GM12878 (cell line): ENCODE data around the gene CAPN2. TPM values are rescaled to one million over a fixed set of nuclear protein-coding genes. Genes with fewer than 3 reads are reported as not detected.

ENCODE experiments used
- ATAC-seq: fragments of 200-7000 bp; cut with Tn5 transposase; 3 replicates; pipeline ENCODE4 v1.9.1; 2020; ENCODE audit warnings: mild to moderate bottlenecking, moderate library complexity
- BruUV-seq: library from RNA; stranded (reverse); fragments of 400-500 nt; replicated peaks from 2 replicates; lab custom pipeline; 2021; lab: Mats Ljungman, UMichigan
- CTCF ChIA-PET: fragments of 300-600 bp; sonication (Branson Sonifier 250); formaldehyde crosslinking; extraction: SDS; loops from one replicate; lab custom pipeline; 2021; ENCODE audit warnings: inconsistent platforms; lab: Yijun Ruan, JAX
- POLR2A ChIA-PET: fragments of 350-600 bp; formaldehyde crosslinking; extraction: SDS; loops from one replicate; lab custom pipeline; 2021; ENCODE audit warnings: inconsistent platforms; lab: Charles Lee
- RAD21 ChIA-PET: fragments of 300-600 bp; sonication (Branson Sonifier 250); formaldehyde crosslinking; loops from one replicate; lab custom pipeline; 2023; ENCODE audit warnings: antibody characterized with exemption; ENCODE audit not compliant: unreplicated experiment; lab: Charles Lee
- SMC1A ChIA-PET: fragments of 300-600 bp; sonication (Branson Sonifier 250); formaldehyde crosslinking; loops from one replicate; lab custom pipeline; 2023; ENCODE audit not compliant: unreplicated experiment, uncharacterized antibody; lab: Charles Lee
- DNase-seq: peaks from one replicate; pipeline ENCODE4 v3.0.0-alpha.2; 2011; ENCODE audit warnings: low read depth, low spot score
- FAIRE-seq: peaks from 3 replicates; lab custom pipeline; 2011; peaks lifted over from hg19 to GRCh38; lab: Jason Lieb, UNC
- H2AFZ ChIP-seq: 2 replicates; pipeline ENCODE4 v1.6.0; 2011; ENCODE audit warnings: low read depth, low read length, control low read depth; ENCODE audit not compliant: control insufficient read depth
- H3K27ac ChIP-seq: 2 replicates; pipeline ENCODE4 v1.5.1; 2011; ENCODE audit warnings: control low read depth; ENCODE audit not compliant: control insufficient read depth, insufficient read depth
- H3K27me3 ChIP-seq, 2 experiments: replicated peaks in 1 of 2; 2 replicates each; pipeline versions ENCODE4 v1.6.0 to v1.6.1; 2011; ENCODE audit warnings: low read length in 1 of 2; ENCODE audit not compliant: control insufficient read depth in 2 of 2, insufficient read depth in 2 of 2
- H3K36me3 ChIP-seq, 2 experiments: 2 replicates each; pipeline ENCODE4 v1.5.1; 2011; ENCODE audit warnings: low read length in 1 of 2; ENCODE audit not compliant: control insufficient read depth in 2 of 2, insufficient read depth in 2 of 2
- H3K4me1 ChIP-seq: 2 replicates; pipeline ENCODE4 v1.6.1; 2011; ENCODE audit warnings: mild to moderate bottlenecking, low read length, moderate library complexity, mixed read lengths; ENCODE audit not compliant: control insufficient read depth, insufficient read depth
- H3K4me2 ChIP-seq: 2 replicates; pipeline ENCODE4 v1.6.0; 2011; ENCODE audit warnings: control low read depth; ENCODE audit not compliant: control insufficient read depth, insufficient read depth
- H3K4me3 ChIP-seq: fragments of 200-600 bp; sonication (generic); 2 replicates; pipeline ENCODE4 v1.5.1; 2016
- H3K79me2 ChIP-seq: 2 replicates; pipeline ENCODE4 v1.6.0; 2011; ENCODE audit warnings: low read length; ENCODE audit not compliant: control insufficient read depth, insufficient read depth
- H3K9ac ChIP-seq: 2 replicates; pipeline ENCODE4 v1.8.0; 2011; ENCODE audit warnings: low read length, control low read depth, mixed read lengths; ENCODE audit not compliant: control insufficient read depth, insufficient read depth
- H3K9me3 ChIP-seq: replicated peaks from 3 replicates; pipeline ENCODE4 v1.5.1; 2011; ENCODE audit warnings: mild to moderate bottlenecking, low read length; ENCODE audit not compliant: control insufficient read depth, insufficient read depth
- H4K20me1 ChIP-seq: 2 replicates; pipeline ENCODE4 v1.6.0; 2011; ENCODE audit not compliant: control insufficient read depth, insufficient read depth
- BMI1 ChIP-seq: fragments of 450-650 bp; IDR thresholded peaks from 2 replicates; pipeline ENCODE4 v1.6.1; 2016; ENCODE audit warnings: mild to moderate bottlenecking, moderate library complexity, borderline replicate concordance
- IRF5 ChIP-seq: fragments of 450-650 bp; IDR thresholded peaks from 2 replicates; pipeline ENCODE4 v1.6.1; 2017; ENCODE audit warnings: borderline replicate concordance
- NR2C2 ChIP-seq: IDR thresholded peaks from 2 replicates; pipeline ENCODE4 v1.6.1; 2011; ENCODE audit warnings: borderline replicate concordance, low read depth; ENCODE audit not compliant: control insufficient read depth, insufficient read length
- SMC3 ChIP-seq: IDR thresholded peaks from 2 replicates; pipeline ENCODE4 v1.6.1; 2011; ENCODE audit warnings: low read length, improper control_type of control experiment, borderline replicate concordance
- SRF ChIP-seq, 2 experiments: IDR thresholded peaks; 2 replicates each; pipeline ENCODE4 v1.6.1; 2011; ENCODE audit warnings: low read depth in 2 of 2, low read length in 2 of 2, mild to moderate bottlenecking in 1 of 2, moderate library complexity in 1 of 2
- TBL1XR1 ChIP-seq: IDR thresholded peaks from 2 replicates; pipeline ENCODE4 v1.6.1; 2012; ENCODE audit warnings: low read depth, low read length, improper control_type of control experiment
- ZNF207 ChIP-seq: fragments of 450-650 bp; IDR thresholded peaks from 2 replicates; pipeline ENCODE4 v1.6.1; 2014; ENCODE audit warnings: antibody characterized with exemption, mild to moderate bottlenecking, borderline replicate concordance
- WGBS: methylation state at CpG from one replicate; pipeline ENCODE4 v1.1.6; 2016; ENCODE audit warnings: low lambda C conversion rate; ENCODE audit not compliant: insufficient replicate concordance, insufficient coverage; ENCODE audit errors: missing lambda C conversion rate; 5-methylcytosine and 5-hydroxymethylcytosine counted together
- in situ Hi-C: fragments of 300-500 bp; cut with MboI; formaldehyde crosslinking; loops from 9 replicates; pipeline ENCODE4 v1.14.3; 2018; ENCODE audit warnings: mixed read lengths
- intact Hi-C: fragments of 100-400 bp; cut with micrococcal nuclease; formaldehyde crosslinking; loops from one replicate; pipeline ENCODE4 v1.14.2; 2022; ENCODE audit not compliant: unreplicated experiment
- polyA plus RNA-seq, 11 experiments: library from polyadenylated mRNA; depleted of rRNA in 4 of 11; unstranded in 6 of 11; stranded (reverse) in 5 of 11; fragments of >200 nt; fragmentation: Nextera tagmentation in 4 of 11; fragmentation: Illumina TruSeq in 1 of 11; extraction: Ambion mirVana in 4 of 11; extraction: Trizol in 1 of 11; gene quantifications; 1 replicate in 1 of 11; 2 replicates in 10 of 11; pipeline versions ENCODE4 v1.2.1 to v1.2.3, GENCODE V29; 2011 to 2016; ENCODE audit warnings: inconsistent platforms in 2 of 11, missing spikeins in 2 of 11, low read depth in 1 of 11
- total RNA-seq, 4 experiments: library from RNA; depleted of rRNA in 3 of 4; stranded (reverse); fragments of >200 nt in 3 of 4; fragmentation: Illumina TruSeq in 1 of 4; extraction: Trizol in 1 of 4; gene quantifications; 2 replicates each; pipeline versions ENCODE4 v1.2.1 to v1.2.3, GENCODE V29; 2013 to 2021
- TF ChIP-seq, protein P1 (sequence below): IDR thresholded peaks from 2 replicates; pipeline ENCODE4 v1.6.1; 2012; ENCODE audit warnings: low read depth, low read length, improper control_type of control experiment
- TF ChIP-seq, protein P2 (sequence below): IDR thresholded peaks from 2 replicates; pipeline ENCODE4 v1.6.1; 2011; ENCODE audit warnings: low read depth, mild to moderate bottlenecking, low read length, moderate library complexity, borderline replicate concordance; ENCODE audit errors: extremely low read depth
- TF ChIP-seq, protein P3 (sequence below): fragments of 150-350 bp; IDR thresholded peaks from 2 replicates; pipeline ENCODE4 v1.6.1; 2016; ENCODE audit warnings: low read depth, low read length
- TF ChIP-seq, protein P4 (sequence below): IDR thresholded peaks from 2 replicates; pipeline ENCODE4 v1.6.1; 2011; ENCODE audit warnings: low read depth, low read length, improper control_type of control experiment, borderline replicate concordance
- TF ChIP-seq, protein P5 (sequence below): fragments of 450-650 bp; IDR thresholded peaks from 2 replicates; pipeline ENCODE4 v1.6.1; 2018; ENCODE audit warnings: mild to moderate bottlenecking, low read depth, moderate library complexity; ENCODE audit not compliant: partially characterized antibody

Gene CAPN2
- total and polyA plus RNA-seq, 10 of the 15 experiments (the other 5 are each of a cell fraction or from before 2014, with no cell fraction given): 6.0 to 21.4 (median 16.6) TPM

GRCh38 chr1:223754681-223755431, 42.5 kb downstream of the CAPN2 start:
- intact Hi-C loops (no loop called here), in situ Hi-C loops (loop anchor here (5.0 kb wide), 1 partner anchor 58 kb away; no protein-coding TSS in a partner anchor)
- peaks cover 0 to 3% of the 10 kb centered on the region in 2 experiments; a peak in 3 of 4 replicates for H3K36me3 ChIP-seq
- BruUV-seq: no TSS peak
- WGBS: 99% methylated on average over 17 of the region's 17 CpGs
- H3K27ac ChIP-seq: no peak overlapping the region
- SMC1A ChIA-PET: no interaction called here
- H3K9ac ChIP-seq: no peak overlapping the region
- CTCF ChIA-PET: no interaction called here
- ATAC-seq (no peak), DNase-seq (no peak), FAIRE-seq (no peak)
- POLR2A ChIA-PET: interaction anchor here (0.5 kb wide), 1 partner anchor 9 kb away, joined by 10 read pairs; no protein-coding TSS in a partner anchor
- no peaks in the 10 kb centered on the region for H3K9me3 ChIP-seq
- no peaks in the 10 kb centered on the region for H3K79me2 ChIP-seq
- no peaks in the 10 kb centered on the region for H3K4me1 ChIP-seq
- H3K4me3 ChIP-seq: no peak overlapping the region
- H3K27me3 ChIP-seq: no peaks in the 10 kb centered on the region
- no peak overlapping the region for H2AFZ ChIP-seq
- no peaks in the 10 kb centered on the region for H4K20me1 ChIP-seq
- RAD21 ChIA-PET: no interaction called here
- H3K4me2 ChIP-seq: no peak overlapping the region
- TF ChIP-seq, protein P1, sequence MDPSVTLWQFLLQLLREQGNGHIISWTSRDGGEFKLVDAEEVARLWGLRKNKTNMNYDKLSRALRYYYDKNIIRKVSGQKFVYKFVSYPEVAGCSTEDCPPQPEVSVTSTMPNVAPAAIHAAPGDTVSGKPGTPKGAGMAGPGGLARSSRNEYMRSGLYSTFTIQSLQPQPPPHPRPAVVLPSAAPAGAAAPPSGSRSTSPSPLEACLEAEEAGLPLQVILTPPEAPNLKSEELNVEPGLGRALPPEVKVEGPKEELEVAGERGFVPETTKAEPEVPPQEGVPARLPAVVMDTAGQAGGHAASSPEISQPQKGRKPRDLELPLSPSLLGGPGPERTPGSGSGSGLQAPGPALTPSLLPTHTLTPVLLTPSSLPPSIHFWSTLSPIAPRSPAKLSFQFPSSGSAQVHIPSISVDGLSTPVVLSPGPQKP: no peak
- TF ChIP-seq BMI1: no peak
- TF ChIP-seq, protein P2, sequence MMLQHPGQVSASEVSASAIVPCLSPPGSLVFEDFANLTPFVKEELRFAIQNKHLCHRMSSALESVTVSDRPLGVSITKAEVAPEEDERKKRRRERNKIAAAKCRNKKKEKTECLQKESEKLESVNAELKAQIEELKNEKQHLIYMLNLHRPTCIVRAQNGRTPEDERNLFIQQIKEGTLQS: no peak
- TF ChIP-seq IRF5: no peak
- TF ChIP-seq ZNF207: no peak
- no peak for TF ChIP-seq SMC3
- TF ChIP-seq NR2C2: no peak
- TF ChIP-seq, protein P3, sequence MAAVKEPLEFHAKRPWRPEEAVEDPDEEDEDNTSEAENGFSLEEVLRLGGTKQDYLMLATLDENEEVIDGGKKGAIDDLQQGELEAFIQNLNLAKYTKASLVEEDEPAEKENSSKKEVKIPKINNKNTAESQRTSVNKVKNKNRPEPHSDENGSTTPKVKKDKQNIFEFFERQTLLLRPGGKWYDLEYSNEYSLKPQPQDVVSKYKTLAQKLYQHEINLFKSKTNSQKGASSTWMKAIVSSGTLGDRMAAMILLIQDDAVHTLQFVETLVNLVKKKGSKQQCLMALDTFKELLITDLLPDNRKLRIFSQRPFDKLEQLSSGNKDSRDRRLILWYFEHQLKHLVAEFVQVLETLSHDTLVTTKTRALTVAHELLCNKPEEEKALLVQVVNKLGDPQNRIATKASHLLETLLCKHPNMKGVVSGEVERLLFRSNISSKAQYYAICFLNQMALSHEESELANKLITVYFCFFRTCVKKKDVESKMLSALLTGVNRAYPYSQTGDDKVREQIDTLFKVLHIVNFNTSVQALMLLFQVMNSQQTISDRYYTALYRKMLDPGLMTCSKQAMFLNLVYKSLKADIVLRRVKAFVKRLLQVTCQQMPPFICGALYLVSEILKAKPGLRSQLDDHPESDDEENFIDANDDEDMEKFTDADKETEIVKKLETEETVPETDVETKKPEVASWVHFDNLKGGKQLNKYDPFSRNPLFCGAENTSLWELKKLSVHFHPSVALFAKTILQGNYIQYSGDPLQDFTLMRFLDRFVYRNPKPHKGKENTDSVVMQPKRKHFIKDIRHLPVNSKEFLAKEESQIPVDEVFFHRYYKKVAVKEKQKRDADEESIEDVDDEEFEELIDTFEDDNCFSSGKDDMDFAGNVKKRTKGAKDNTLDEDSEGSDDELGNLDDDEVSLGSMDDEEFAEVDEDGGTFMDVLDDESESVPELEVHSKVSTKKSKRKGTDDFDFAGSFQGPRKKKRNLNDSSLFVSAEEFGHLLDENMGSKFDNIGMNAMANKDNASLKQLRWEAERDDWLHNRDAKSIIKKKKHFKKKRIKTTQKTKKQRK: no peak
- TF ChIP-seq TBL1XR1: no peak
- TF ChIP-seq SRF (IDR thresholded peaks at IDR 0.05; ENCODE audit: low read depth in 2 of 2, low read length in 2 of 2): no peak
- TF ChIP-seq, protein P4, sequence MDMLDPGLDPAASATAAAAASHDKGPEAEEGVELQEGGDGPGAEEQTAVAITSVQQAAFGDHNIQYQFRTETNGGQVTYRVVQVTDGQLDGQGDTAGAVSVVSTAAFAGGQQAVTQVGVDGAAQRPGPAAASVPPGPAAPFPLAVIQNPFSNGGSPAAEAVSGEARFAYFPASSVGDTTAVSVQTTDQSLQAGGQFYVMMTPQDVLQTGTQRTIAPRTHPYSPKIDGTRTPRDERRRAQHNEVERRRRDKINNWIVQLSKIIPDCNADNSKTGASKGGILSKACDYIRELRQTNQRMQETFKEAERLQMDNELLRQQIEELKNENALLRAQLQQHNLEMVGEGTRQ: no peak
- TF ChIP-seq, protein P5, sequence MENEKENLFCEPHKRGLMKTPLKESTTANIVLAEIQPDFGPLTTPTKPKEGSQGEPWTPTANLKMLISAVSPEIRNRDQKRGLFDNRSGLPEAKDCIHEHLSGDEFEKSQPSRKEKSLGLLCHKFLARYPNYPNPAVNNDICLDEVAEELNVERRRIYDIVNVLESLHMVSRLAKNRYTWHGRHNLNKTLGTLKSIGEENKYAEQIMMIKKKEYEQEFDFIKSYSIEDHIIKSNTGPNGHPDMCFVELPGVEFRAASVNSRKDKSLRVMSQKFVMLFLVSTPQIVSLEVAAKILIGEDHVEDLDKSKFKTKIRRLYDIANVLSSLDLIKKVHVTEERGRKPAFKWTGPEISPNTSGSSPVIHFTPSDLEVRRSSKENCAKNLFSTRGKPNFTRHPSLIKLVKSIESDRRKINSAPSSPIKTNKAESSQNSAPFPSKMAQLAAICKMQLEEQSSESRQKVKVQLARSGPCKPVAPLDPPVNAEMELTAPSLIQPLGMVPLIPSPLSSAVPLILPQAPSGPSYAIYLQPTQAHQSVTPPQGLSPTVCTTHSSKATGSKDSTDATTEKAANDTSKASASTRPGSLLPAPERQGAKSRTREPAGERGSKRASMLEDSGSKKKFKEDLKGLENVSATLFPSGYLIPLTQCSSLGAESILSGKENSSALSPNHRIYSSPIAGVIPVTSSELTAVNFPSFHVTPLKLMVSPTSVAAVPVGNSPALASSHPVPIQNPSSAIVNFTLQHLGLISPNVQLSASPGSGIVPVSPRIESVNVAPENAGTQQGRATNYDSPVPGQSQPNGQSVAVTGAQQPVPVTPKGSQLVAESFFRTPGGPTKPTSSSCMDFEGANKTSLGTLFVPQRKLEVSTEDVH: no peak
